CD4-positive, alpha-beta T cell treated with Interleukin-6 for 4 hours (primary cell): ENCODE results near the gene TENM3.
"Not testable (repeated sequence)": the region's sequence is repeated elsewhere in the genome, so short reads cannot be mapped to it uniquely, and the experiment has no call there.

ENCODE experiments used
- DNase-seq: peaks from one replicate; pipeline ENCODE4 v3.0.0-alpha.2; 2020; ENCODE audit warnings: mixed read lengths

The TENM3 gene

GRCh38 chr4:182228991-182229577, 14.1 kb upstream of the TENM3 start:
- no peak for DNase-seq

- no peak for DNase-seq
Measured at GRCh38 chr4:182230256-182230655, 12.9 kb upstream of the TENM3 start.

GRCh38 chr4:182231080-182231479, 12.1 kb upstream of the TENM3 start:
- DNase-seq = no peak

- no peak for DNase-seq
Measured at GRCh38 chr4:182231496-182231895, 11.7 kb upstream of the TENM3 start.

GRCh38 chr4:182233310-182234090, 9.7 kb upstream of the TENM3 start:
- DNase-seq = no peak

GRCh38 chr4:182235021-182235795, 8.0 kb upstream of the TENM3 start:
- DNase-seq = no peak

GRCh38 chr4:182236186-182236585, 7.0 kb upstream of the TENM3 start:
- no peak for DNase-seq

- DNase-seq = not testable (repeated sequence)
Measured at GRCh38 chr4:182237010-182237409, 6.2 kb upstream of the TENM3 start.

- DNase-seq = no peak
Measured at GRCh38 chr4:182238355-182238931, 4.8 kb upstream of the TENM3 start.

GRCh38 chr4:182240161-182241130, 2.8 kb upstream of the TENM3 start:
- no peak for DNase-seq

GRCh38 chr4:182242260-182242659, 942 bp upstream of the TENM3 start:
- DNase-seq = not testable (repeated sequence)

- DNase-seq = no peak
Measured at GRCh38 chr4:182242787-182243186, 415 bp upstream of the TENM3 start.

- no peak for DNase-seq
Measured at GRCh38 chr4:182245041-182245440, 1.8 kb downstream of the TENM3 start.

GRCh38 chr4:182245541-182246215, 2.5 kb downstream of the TENM3 start:
- no peak for DNase-seq

- no peak for DNase-seq
Measured at GRCh38 chr4:182246401-182247205, 3.4 kb downstream of the TENM3 start.

- DNase-seq = no peak
Measured at GRCh38 chr4:182248295-182248694, 5.1 kb downstream of the TENM3 start.

- no peak for DNase-seq
Measured at GRCh38 chr4:182250446-182250845, 7.2 kb downstream of the TENM3 start.

GRCh38 chr4:182251116-182251515, 7.9 kb downstream of the TENM3 start:
- DNase-seq = no peak

GRCh38 chr4:182252220-182252619, 9.0 kb downstream of the TENM3 start:
- no peak for DNase-seq

GRCh38 chr4:182254026-182254780, 11.0 kb downstream of the TENM3 start:
- DNase-seq = no peak
